ENCODE results near the gene CENPL.
"Not testable (repeated sequence)": the region's sequence is repeated elsewhere in the genome, so short reads cannot be mapped to it uniquely, and the experiment has no call there.

The CENPL gene

GRCh38 chr1:173857363-173857917, 32.8 kb upstream of the CENPL start:
- peaks cover 3% of the 10 kb centered on the region; the same call in 1 of the 2 replicates for H3K36me3 ChIP-seq (ENCODE audit: control insufficient read depth, insufficient read depth, low read length)

GRCh38 chr1:173856903-173857302, 32.2 kb upstream of the CENPL start:
- no peak for DNase-seq (ENCODE audit: low read depth, low spot score)
- WGBS (ENCODE audit: insufficient coverage, insufficient read length), result no CpG with 5 or more reads among the region's 2 CpGs

More at GRCh38 chr1:173857363-173857917, 32.8 kb upstream of the CENPL start:
- Histone ChIP-seq H3K4me3 (ENCODE audit: low read length) (no peak overlapping the region), H3K27me3 (ENCODE audit: control insufficient read depth, insufficient read depth, low read length) (no peaks in the 10 kb centered on the region), H3K27ac (ENCODE audit: low read length) (no peak overlapping the region), H3K4me1 (ENCODE audit: control insufficient read depth, insufficient read depth, low read length) (peaks cover 4% of the 10 kb centered on the region), H3K9me3 (ENCODE audit: control insufficient read depth, insufficient read depth, low read length) (no peaks in the 10 kb centered on the region)
- no peak for DNase-seq (ENCODE audit: low read depth, low spot score)
- no CpG with 5 or more reads among the region's 4 CpGs for WGBS (ENCODE audit: insufficient coverage, insufficient read length)

GRCh38 chr1:173856014-173856413, 31.3 kb upstream of the CENPL start:
- H3K4me1 ChIP-seq (ENCODE audit: control insufficient read depth, insufficient read depth, low read length), result peaks cover 4% of the 10 kb centered on the region
- no peaks in the 10 kb centered on the region for H3K27me3 ChIP-seq (ENCODE audit: control insufficient read depth, insufficient read depth, low read length)
- no peak overlapping the region for H3K27ac ChIP-seq (ENCODE audit: low read length)
- no peak overlapping the region for H3K4me3 ChIP-seq (ENCODE audit: low read length)
- no peak for DNase-seq (ENCODE audit: low read depth, low spot score)
- H3K9me3 ChIP-seq (ENCODE audit: control insufficient read depth, insufficient read depth, low read length), result no peaks in the 10 kb centered on the region
- peaks cover 3% of the 10 kb centered on the region; the same call in 1 of the 2 replicates for H3K36me3 ChIP-seq (ENCODE audit: control insufficient read depth, insufficient read depth, low read length)
- no CpG with 5 or more reads among the region's 1 CpG for WGBS (ENCODE audit: insufficient coverage, insufficient read length)

More at GRCh38 chr1:173856903-173857302, 32.2 kb upstream of the CENPL start:
- no peak overlapping the region for H3K4me3 ChIP-seq (ENCODE audit: low read length)
- H3K27ac ChIP-seq (ENCODE audit: low read length), result no peak overlapping the region
- peaks cover 3% of the 10 kb centered on the region; the same call in 1 of the 2 replicates for H3K36me3 ChIP-seq (ENCODE audit: control insufficient read depth, insufficient read depth, low read length)
- H3K4me1 ChIP-seq (ENCODE audit: control insufficient read depth, insufficient read depth, low read length), result peaks cover 4% of the 10 kb centered on the region
- H3K9me3 ChIP-seq (ENCODE audit: control insufficient read depth, insufficient read depth, low read length), result no peaks in the 10 kb centered on the region
- H3K27me3 ChIP-seq (ENCODE audit: control insufficient read depth, insufficient read depth, low read length), result no peaks in the 10 kb centered on the region

- no peak overlapping the region for H3K27ac ChIP-seq (ENCODE audit: low read length)
- no CpG with 5 or more reads among the region's 5 CpGs for WGBS (ENCODE audit: insufficient coverage, insufficient read length)
- DNase-seq (ENCODE audit: low read depth, low spot score), result no peak
Observed at GRCh38 chr1:173853074-173853473, 28.4 kb upstream of the CENPL start.

GRCh38 chr1:173852105-173852504, 27.4 kb upstream of the CENPL start:
- no CpG with 5 or more reads among the region's 4 CpGs for WGBS (ENCODE audit: insufficient coverage, insufficient read length)
- Histone ChIP-seq H3K4me1 (ENCODE audit: control insufficient read depth, insufficient read depth, low read length) (peaks cover 4% of the 10 kb centered on the region), H3K9me3 (ENCODE audit: control insufficient read depth, insufficient read depth, low read length) (no peaks in the 10 kb centered on the region), H3K27me3 (ENCODE audit: control insufficient read depth, insufficient read depth, low read length) (no peaks in the 10 kb centered on the region), H3K27ac (ENCODE audit: low read length) (no peak overlapping the region), H3K4me3 (ENCODE audit: low read length) (no peak overlapping the region), H3K36me3 (ENCODE audit: control insufficient read depth, insufficient read depth, low read length) (no peaks in the 10 kb centered on the region; the same call in 1 of the 2 replicates)
- no peak for DNase-seq (ENCODE audit: low read depth, low spot score)

More at GRCh38 chr1:173853074-173853473, 28.4 kb upstream of the CENPL start:
- Histone ChIP-seq H3K4me3 (ENCODE audit: low read length) (no peak overlapping the region), H3K27me3 (ENCODE audit: control insufficient read depth, insufficient read depth, low read length) (no peaks in the 10 kb centered on the region), H3K36me3 (ENCODE audit: control insufficient read depth, insufficient read depth, low read length) (peaks cover 3% of the 10 kb centered on the region; the same call in 1 of the 2 replicates), H3K4me1 (ENCODE audit: control insufficient read depth, insufficient read depth, low read length) (peaks cover 4% of the 10 kb centered on the region), H3K9me3 (ENCODE audit: control insufficient read depth, insufficient read depth, low read length) (no peaks in the 10 kb centered on the region)

GRCh38 chr1:173832748-173833147, 8.1 kb upstream of the CENPL start:
- Histone ChIP-seq H3K4me1 (ENCODE audit: control insufficient read depth, insufficient read depth, low read length) (no peaks in the 10 kb centered on the region), H3K4me3 (ENCODE audit: low read length) (no peak overlapping the region), H3K36me3 (ENCODE audit: control insufficient read depth, insufficient read depth, low read length) (peaks cover 2% of the 10 kb centered on the region; the same call in 1 of the 2 replicates), H3K27ac (ENCODE audit: low read length) (no peak overlapping the region), H3K9me3 (ENCODE audit: control insufficient read depth, insufficient read depth, low read length) (no peaks in the 10 kb centered on the region), H3K27me3 (ENCODE audit: control insufficient read depth, insufficient read depth, low read length) (no peaks in the 10 kb centered on the region)
- no peak for DNase-seq (ENCODE audit: low read depth, low spot score)
- WGBS (ENCODE audit: insufficient coverage, insufficient read length), result no CpG with 5 or more reads among the region's 1 CpG

GRCh38 chr1:173827611-173828010, 2.9 kb upstream of the CENPL start:
- no CpG with 5 or more reads among the region's 2 CpGs for whole genome bisulfite sequencing (ENCODE audit: insufficient coverage, insufficient read length)
- peaks cover 2% of the 10 kb centered on the region; the same call in 1 of the 2 replicates for H3K36me3 ChIP-seq (ENCODE audit: control insufficient read depth, insufficient read depth, low read length)
- no peak overlapping the region for H3K27ac ChIP-seq (ENCODE audit: low read length)
- H3K4me3 ChIP-seq (ENCODE audit: low read length), result no peak overlapping the region
- no peaks in the 10 kb centered on the region for H3K4me1 ChIP-seq (ENCODE audit: control insufficient read depth, insufficient read depth, low read length)
- no peaks in the 10 kb centered on the region for H3K27me3 ChIP-seq (ENCODE audit: control insufficient read depth, insufficient read depth, low read length)
- no peak for DNase-seq (ENCODE audit: low read depth, low spot score)
- no peaks in the 10 kb centered on the region for H3K9me3 ChIP-seq (ENCODE audit: control insufficient read depth, insufficient read depth, low read length)

- Histone ChIP-seq H3K9me3 (ENCODE audit: control insufficient read depth, insufficient read depth, low read length) (no peaks in the 10 kb centered on the region), H3K27ac (ENCODE audit: low read length) (no peak overlapping the region), H3K27me3 (ENCODE audit: control insufficient read depth, insufficient read depth, low read length) (no peaks in the 10 kb centered on the region), H3K4me1 (ENCODE audit: control insufficient read depth, insufficient read depth, low read length) (no peaks in the 10 kb centered on the region), H3K4me3 (ENCODE audit: low read length) (peak overlapping the region; percentile 97), H3K36me3 (ENCODE audit: control insufficient read depth, insufficient read depth, low read length) (no peaks in the 10 kb centered on the region)
- DNase-seq (ENCODE audit: low read depth, low spot score), result peak; percentile 22
- WGBS (ENCODE audit: insufficient coverage, insufficient read length), result no CpG with 5 or more reads among the region's 25 CpGs
Observed at GRCh38 chr1:173823781-173824314, 835 bp downstream of the CENPL start.

- Histone ChIP-seq H3K27ac (ENCODE audit: low read length) (no peak overlapping the region), H3K36me3 (ENCODE audit: control insufficient read depth, insufficient read depth, low read length) (no peaks in the 10 kb centered on the region), H3K4me3 (ENCODE audit: low read length) (no peak overlapping the region), H3K9me3 (ENCODE audit: control insufficient read depth, insufficient read depth, low read length) (no peaks in the 10 kb centered on the region), H3K27me3 (ENCODE audit: control insufficient read depth, insufficient read depth, low read length) (no peaks in the 10 kb centered on the region), H3K4me1 (ENCODE audit: control insufficient read depth, insufficient read depth, low read length) (no peaks in the 10 kb centered on the region)
- no CpG with 5 or more reads among the region's 4 CpGs for WGBS (ENCODE audit: insufficient coverage, insufficient read length)
- DNase-seq (ENCODE audit: low read depth, low spot score), result no peak
Observed at GRCh38 chr1:173821680-173822079, 3.0 kb downstream of the CENPL start.

- H3K4me3 ChIP-seq (ENCODE audit: low read length), result no peak overlapping the region
- no CpG with 5 or more reads among the region's 1 CpG for WGBS (ENCODE audit: insufficient coverage, insufficient read length)
- no peaks in the 10 kb centered on the region for H3K9me3 ChIP-seq (ENCODE audit: control insufficient read depth, insufficient read depth, low read length)
- H3K27me3 ChIP-seq (ENCODE audit: control insufficient read depth, insufficient read depth, low read length), result no peaks in the 10 kb centered on the region
- H3K4me1 ChIP-seq (ENCODE audit: control insufficient read depth, insufficient read depth, low read length), result no peaks in the 10 kb centered on the region
- no peak for DNase-seq (ENCODE audit: low read depth, low spot score)
- H3K27ac ChIP-seq (ENCODE audit: low read length), result no peak overlapping the region
- H3K36me3 ChIP-seq (ENCODE audit: control insufficient read depth, insufficient read depth, low read length), result no peaks in the 10 kb centered on the region
Observed at GRCh38 chr1:173818459-173818858, 6.2 kb downstream of the CENPL start.

- DNase-seq (ENCODE audit: low read depth, low spot score); H3K4me3 ChIP-seq (ENCODE audit: low read length); H3K9me3 ChIP-seq (ENCODE audit: control insufficient read depth, insufficient read depth, low read length); H3K36me3 ChIP-seq (ENCODE audit: control insufficient read depth, insufficient read depth, low read length); H3K27me3 ChIP-seq (ENCODE audit: control insufficient read depth, insufficient read depth, low read length); H3K27ac ChIP-seq (ENCODE audit: low read length); H3K4me1 ChIP-seq (ENCODE audit: control insufficient read depth, insufficient read depth, low read length): not testable (repeated sequence)
- no CpG with 5 or more reads among the region's 5 CpGs for WGBS (ENCODE audit: insufficient coverage, insufficient read length)
Observed at GRCh38 chr1:173813654-173814053, 11.0 kb downstream of the CENPL start.

Measured in iPS DF 6.9 (cell line).